ENCODE results near the gene TMEM109.
A peak's percentile ranks its signal among the peaks of the same experiment; 100 is the strongest.

The TMEM109 gene

GRCh38 chr11:60910281-60910687 is 3.7 kb upstream of the TMEM109 start:
- no peak overlapping the region for H2AFZ ChIP-seq (ENCODE audit: low read length)
- no peaks in the 10 kb centered on the region for H3K9me3 ChIP-seq (ENCODE audit: insufficient read depth, low read depth, low read length)
- no peaks in the 10 kb centered on the region for H3K27me3 ChIP-seq (ENCODE audit: insufficient read depth, low read length, poor library complexity, severe bottlenecking)
- no peak overlapping the region for H3K4me2 ChIP-seq (ENCODE audit: low read depth, low read length, poor library complexity, severe bottlenecking)
- no peak overlapping the region for H3K9ac ChIP-seq (ENCODE audit: low read depth, low read length, poor library complexity, severe bottlenecking)
- H3F3A ChIP-seq (ENCODE audit: low read depth): no peaks in the 10 kb centered on the region
- no peaks in the 10 kb centered on the region for H3K36me3 ChIP-seq (ENCODE audit: insufficient read depth, low read length)
- H3K4me3 ChIP-seq (ENCODE audit: low read length, poor library complexity, severe bottlenecking): no peak overlapping the region
- peaks cover 21% of the 10 kb centered on the region for H3K79me2 ChIP-seq (ENCODE audit: insufficient read depth, low read length)
- peaks cover 9% of the 10 kb centered on the region for H4K20me1 ChIP-seq (ENCODE audit: insufficient read depth, low read length, poor library complexity, severe bottlenecking)
- peaks cover 22% of the 10 kb centered on the region for H3K4me1 ChIP-seq (ENCODE audit: insufficient read depth, low read length, poor library complexity, severe bottlenecking)
- H3K9me2 ChIP-seq (replicated peaks; ENCODE audit: low read depth, low read length): no peaks in the 10 kb centered on the region
- TF ChIP-seq CTCF (conservative IDR thresholded peaks at IDR 0.05; ENCODE audit: low read length) (no peak), EZH2phosphoT487 (IDR thresholded peaks at IDR 0.05; ENCODE audit: borderline replicate concordance) (no peak)

- H3K4me2 ChIP-seq (ENCODE audit: low read depth, low read length, poor library complexity, severe bottlenecking): no peak overlapping the region
- H3K79me2 ChIP-seq (ENCODE audit: insufficient read depth, low read length): peaks cover 19% of the 10 kb centered on the region
- peaks cover 22% of the 10 kb centered on the region for H3K4me1 ChIP-seq (ENCODE audit: insufficient read depth, low read length, poor library complexity, severe bottlenecking)
- no peaks in the 10 kb centered on the region for H3K27me3 ChIP-seq (ENCODE audit: insufficient read depth, low read length, poor library complexity, severe bottlenecking)
- H2AFZ ChIP-seq (ENCODE audit: low read length): no peak overlapping the region
- H3K4me3 ChIP-seq (ENCODE audit: low read length, poor library complexity, severe bottlenecking): no peak overlapping the region
- H3F3A ChIP-seq (ENCODE audit: low read depth): no peaks in the 10 kb centered on the region
- H3K9ac ChIP-seq (ENCODE audit: low read depth, low read length, poor library complexity, severe bottlenecking): no peak overlapping the region
- no peaks in the 10 kb centered on the region for H3K9me2 ChIP-seq (replicated peaks; ENCODE audit: low read depth, low read length)
- H3K9me3 ChIP-seq (ENCODE audit: insufficient read depth, low read depth, low read length): no peaks in the 10 kb centered on the region
- peaks cover 5% of the 10 kb centered on the region for H4K20me1 ChIP-seq (ENCODE audit: insufficient read depth, low read length, poor library complexity, severe bottlenecking)
- no peak for TF ChIP-seq CTCF (conservative IDR thresholded peaks at IDR 0.05; ENCODE audit: low read length)
- no peak for TF ChIP-seq EZH2phosphoT487 (IDR thresholded peaks at IDR 0.05; ENCODE audit: borderline replicate concordance)
- H3K36me3 ChIP-seq (ENCODE audit: insufficient read depth, low read length): no peaks in the 10 kb centered on the region
Observed at GRCh38 chr11:60910711-60911380, 3.1 kb upstream of the TMEM109 start.

- H3K36me3 ChIP-seq (ENCODE audit: insufficient read depth, low read length): no peaks in the 10 kb centered on the region
- no peak overlapping the region for H3K4me3 ChIP-seq (ENCODE audit: low read length, poor library complexity, severe bottlenecking)
- H3K9me2 ChIP-seq (replicated peaks; ENCODE audit: low read depth, low read length): no peaks in the 10 kb centered on the region
- no peaks in the 10 kb centered on the region for H3K9me3 ChIP-seq (ENCODE audit: insufficient read depth, low read depth, low read length)
- H3K9ac ChIP-seq (ENCODE audit: low read depth, low read length, poor library complexity, severe bottlenecking): no peak overlapping the region
- peaks cover 13% of the 10 kb centered on the region for H4K20me1 ChIP-seq (ENCODE audit: insufficient read depth, low read length, poor library complexity, severe bottlenecking)
- H3K27me3 ChIP-seq (ENCODE audit: insufficient read depth, low read length, poor library complexity, severe bottlenecking): no peaks in the 10 kb centered on the region
- H3K4me1 ChIP-seq (ENCODE audit: insufficient read depth, low read length, poor library complexity, severe bottlenecking): peaks cover 30% of the 10 kb centered on the region
- H3K79me2 ChIP-seq (ENCODE audit: insufficient read depth, low read length): peaks cover 29% of the 10 kb centered on the region
- no peak overlapping the region for H3K4me2 ChIP-seq (ENCODE audit: low read depth, low read length, poor library complexity, severe bottlenecking)
- no peaks in the 10 kb centered on the region for H3F3A ChIP-seq (ENCODE audit: low read depth)
- H2AFZ ChIP-seq (ENCODE audit: low read length): 0 out of 2 replicates have a peak overlapping the region, but pooled peaks have one; percentile 18
- TF ChIP-seq CTCF (conservative IDR thresholded peaks at IDR 0.05; ENCODE audit: low read length) (no peak), EZH2phosphoT487 (IDR thresholded peaks at IDR 0.05; ENCODE audit: borderline replicate concordance) (no peak)
Observed at GRCh38 chr11:60912223-60912850, 1.6 kb upstream of the TMEM109 start.
